ENCODE results near the gene HRC.

DNA sequence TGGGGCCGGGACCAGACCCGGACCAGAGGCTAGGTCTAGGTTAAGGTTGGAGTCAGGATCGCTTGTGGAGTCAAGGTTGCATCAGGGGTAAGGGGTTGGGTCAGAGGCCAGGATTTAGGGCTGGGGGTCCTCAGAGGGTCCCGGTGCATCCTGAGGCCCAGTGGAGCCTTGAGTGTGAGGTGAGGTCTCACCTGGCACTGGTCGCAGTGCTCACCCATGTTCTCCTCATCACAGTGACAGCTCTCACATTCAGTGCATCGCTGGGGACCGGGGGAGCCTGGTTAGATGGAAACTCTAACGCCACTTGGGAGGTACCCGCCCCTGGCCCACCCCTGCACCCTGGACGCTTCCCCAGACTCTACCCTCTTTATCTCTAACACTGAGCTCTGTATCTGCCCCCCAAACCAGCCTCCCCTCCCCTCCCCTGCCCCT, 3.1 kb downstream of the HRC start:
- TF ChIP-seq, protein P1, sequence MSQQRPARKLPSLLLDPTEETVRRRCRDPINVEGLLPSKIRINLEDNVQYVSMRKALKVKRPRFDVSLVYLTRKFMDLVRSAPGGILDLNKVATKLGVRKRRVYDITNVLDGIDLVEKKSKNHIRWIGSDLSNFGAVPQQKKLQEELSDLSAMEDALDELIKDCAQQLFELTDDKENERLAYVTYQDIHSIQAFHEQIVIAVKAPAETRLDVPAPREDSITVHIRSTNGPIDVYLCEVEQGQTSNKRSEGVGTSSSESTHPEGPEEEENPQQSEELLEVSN (IDR thresholded peaks at IDR 0.05), result no peak
- TF ChIP-seq GABPA (IDR thresholded peaks at IDR 0.05; ENCODE audit: borderline replicate concordance, insufficient read depth, low read length) (no peak), YY1 (IDR thresholded peaks at IDR 0.05; ENCODE audit: low read depth, low read length) (no peak), ZNF274 (IDR thresholded peaks at IDR 0.05; ENCODE audit: borderline replicate concordance, extremely low read depth, low read length) (no peak), TAF1 (IDR thresholded peaks at IDR 0.05; ENCODE audit: low read depth, low read length) (no peak), POLR2AphosphoS5 (IDR thresholded peaks at IDR 0.05; ENCODE audit: low read depth, low read length) (no peak), POLR2A (IDR thresholded peaks at IDR 0.05; ENCODE audit: control extremely low read depth in 1 of 2, low read depth in 2 of 2, low read length in 2 of 2) (no peak), ASH2L (IDR thresholded peaks at IDR 0.05; ENCODE audit: low read length) (no peak), CHD1 (IDR thresholded peaks at IDR 0.05; ENCODE audit: low read depth, low read length) (no peak), TAF7 (optimal IDR thresholded peaks at IDR 0.05; ENCODE audit: borderline replicate concordance, low read depth, low read length) (no peak), SP4 (IDR thresholded peaks at IDR 0.05; ENCODE audit: low read length) (no peak)
- TF ChIP-seq, protein P2, sequence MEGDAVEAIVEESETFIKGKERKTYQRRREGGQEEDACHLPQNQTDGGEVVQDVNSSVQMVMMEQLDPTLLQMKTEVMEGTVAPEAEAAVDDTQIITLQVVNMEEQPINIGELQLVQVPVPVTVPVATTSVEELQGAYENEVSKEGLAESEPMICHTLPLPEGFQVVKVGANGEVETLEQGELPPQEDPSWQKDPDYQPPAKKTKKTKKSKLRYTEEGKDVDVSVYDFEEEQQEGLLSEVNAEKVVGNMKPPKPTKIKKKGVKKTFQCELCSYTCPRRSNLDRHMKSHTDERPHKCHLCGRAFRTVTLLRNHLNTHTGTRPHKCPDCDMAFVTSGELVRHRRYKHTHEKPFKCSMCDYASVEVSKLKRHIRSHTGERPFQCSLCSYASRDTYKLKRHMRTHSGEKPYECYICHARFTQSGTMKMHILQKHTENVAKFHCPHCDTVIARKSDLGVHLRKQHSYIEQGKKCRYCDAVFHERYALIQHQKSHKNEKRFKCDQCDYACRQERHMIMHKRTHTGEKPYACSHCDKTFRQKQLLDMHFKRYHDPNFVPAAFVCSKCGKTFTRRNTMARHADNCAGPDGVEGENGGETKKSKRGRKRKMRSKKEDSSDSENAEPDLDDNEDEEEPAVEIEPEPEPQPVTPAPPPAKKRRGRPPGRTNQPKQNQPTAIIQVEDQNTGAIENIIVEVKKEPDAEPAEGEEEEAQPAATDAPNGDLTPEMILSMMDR (IDR thresholded peaks at IDR 0.05; ENCODE audit: control extremely low read depth in 1 of 3, insufficient read depth in 1 of 3, low read depth in 1 of 3, low read length in 3 of 3), result no peak
- TF ChIP-seq, protein P3, sequence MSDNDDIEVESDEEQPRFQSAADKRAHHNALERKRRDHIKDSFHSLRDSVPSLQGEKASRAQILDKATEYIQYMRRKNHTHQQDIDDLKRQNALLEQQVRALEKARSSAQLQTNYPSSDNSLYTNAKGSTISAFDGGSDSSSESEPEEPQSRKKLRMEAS (IDR thresholded peaks at IDR 0.05), result no peak

Measured in H1 (cell line).